Suprapubic skin (tissue), 4 donors: ENCODE results near the gene ZNF182.
"Not testable (repeated sequence)": the region's sequence is repeated elsewhere in the genome, so short reads cannot be mapped to it uniquely, and the experiment has no call there.

ENCODE experiments used
- CTCF ChIP-seq, 2 donors: fragments of 200-600 bp in 1 of 2; fragments of 450-650 bp in 1 of 2; sonication (generic) in 1 of 2; IDR thresholded peaks; one replicate each; pipeline ENCODE4 v1.5.1; 2016 to 2019; ENCODE audit warnings: antibody characterized with exemption in 2 of 2, mild to moderate bottlenecking in 1 of 2, moderate library complexity in 1 of 2
- POLR2A ChIP-seq, 2 donors: fragments of 450-650 bp; IDR thresholded peaks; one replicate each; pipeline ENCODE4 v1.6.1; 2017; ENCODE audit warnings: antibody characterized with exemption in 2 of 2, mild to moderate bottlenecking in 2 of 2, moderate library complexity in 2 of 2
- POLR2AphosphoS5 ChIP-seq, 3 donors: sonication (generic); formaldehyde crosslinking; IDR thresholded peaks; one replicate each; pipeline ENCODE4 v1.6.1; 2017; ENCODE audit warnings: antibody characterized with exemption in 3 of 3

- TF ChIP-seq CTCF, POLR2AphosphoS5, POLR2A (IDR thresholded peaks at IDR 0.05): not testable (repeated sequence)
These were observed 23.8 kb upstream of the ZNF182 start for GRCh38 chrX:48027545-48027944.
